Liver (tissue), 3 donors: ENCODE results near the gene NRG2.

ENCODE experiments used
- ATF3 ChIP-seq: IDR thresholded peaks from 2 replicates; pipeline ENCODE4 v1.6.1; 2016; ENCODE audit warnings: antibody characterized with exemption
- EGR1 ChIP-seq, 2 donors: IDR thresholded peaks; 2 replicates each; pipeline ENCODE4 v1.6.1; 2016 to 2018; ENCODE audit warnings: antibody characterized with exemption in 2 of 2, low read depth in 2 of 2
- RAD21 ChIP-seq, 2 donors: IDR thresholded peaks; 2 replicates each; pipeline ENCODE4 v1.6.1; 2016; ENCODE audit warnings: antibody characterized with exemption in 2 of 2, mild to moderate bottlenecking in 2 of 2
- SP1 ChIP-seq: IDR thresholded peaks from 2 replicates; pipeline ENCODE4 v1.6.1; 2018; ENCODE audit warnings: antibody characterized with exemption, mild to moderate bottlenecking
- TAF1 ChIP-seq: conservative IDR thresholded peaks from 2 replicates; pipeline ENCODE4 v1.6.1; 2016; ENCODE audit warnings: antibody characterized with exemption, mild to moderate bottlenecking
- YY1 ChIP-seq: IDR thresholded peaks from 2 replicates; pipeline ENCODE4 v1.6.1; 2016; ENCODE audit warnings: antibody characterized with exemption, mild to moderate bottlenecking
- TF ChIP-seq, protein P1 (sequence below): fragments of 150-350 bp; IDR thresholded peaks from 2 replicates; pipeline ENCODE4 v1.5.1; 2017; ENCODE audit warnings: improper control_type of control experiment, low read depth, low read length; ENCODE audit not compliant: missing input control
- TF ChIP-seq, protein P2 (sequence below): IDR thresholded peaks from 2 replicates; pipeline ENCODE4 v1.6.1; 2016; ENCODE audit warnings: antibody characterized with exemption
- donor health status: healthy.
- donor health status: healthy.

DNA sequence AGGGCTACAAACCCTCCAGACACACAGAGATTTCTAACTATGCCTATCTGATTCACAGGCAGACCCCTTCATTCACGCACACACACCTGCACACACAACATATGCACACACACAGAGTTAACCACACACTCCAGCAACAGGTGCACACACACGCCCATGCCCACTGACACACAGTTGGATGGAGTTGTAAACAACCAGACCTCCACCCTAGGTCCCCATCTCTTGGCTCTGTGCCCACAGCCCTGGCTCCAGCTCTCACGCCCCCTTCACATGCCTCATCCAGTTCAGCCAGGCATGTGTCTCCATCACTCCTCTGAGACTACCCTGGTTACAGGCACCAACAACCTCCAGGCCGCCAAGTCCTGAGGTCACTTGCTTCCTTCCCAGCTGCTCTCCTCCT, 186.4 kb downstream of the NRG2 start:
- TF ChIP-seq, protein P1, sequence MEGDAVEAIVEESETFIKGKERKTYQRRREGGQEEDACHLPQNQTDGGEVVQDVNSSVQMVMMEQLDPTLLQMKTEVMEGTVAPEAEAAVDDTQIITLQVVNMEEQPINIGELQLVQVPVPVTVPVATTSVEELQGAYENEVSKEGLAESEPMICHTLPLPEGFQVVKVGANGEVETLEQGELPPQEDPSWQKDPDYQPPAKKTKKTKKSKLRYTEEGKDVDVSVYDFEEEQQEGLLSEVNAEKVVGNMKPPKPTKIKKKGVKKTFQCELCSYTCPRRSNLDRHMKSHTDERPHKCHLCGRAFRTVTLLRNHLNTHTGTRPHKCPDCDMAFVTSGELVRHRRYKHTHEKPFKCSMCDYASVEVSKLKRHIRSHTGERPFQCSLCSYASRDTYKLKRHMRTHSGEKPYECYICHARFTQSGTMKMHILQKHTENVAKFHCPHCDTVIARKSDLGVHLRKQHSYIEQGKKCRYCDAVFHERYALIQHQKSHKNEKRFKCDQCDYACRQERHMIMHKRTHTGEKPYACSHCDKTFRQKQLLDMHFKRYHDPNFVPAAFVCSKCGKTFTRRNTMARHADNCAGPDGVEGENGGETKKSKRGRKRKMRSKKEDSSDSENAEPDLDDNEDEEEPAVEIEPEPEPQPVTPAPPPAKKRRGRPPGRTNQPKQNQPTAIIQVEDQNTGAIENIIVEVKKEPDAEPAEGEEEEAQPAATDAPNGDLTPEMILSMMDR = no peak
- TF ChIP-seq ATF3 = no peak
- TF ChIP-seq TAF1 = no peak
- TF ChIP-seq RAD21 (IDR thresholded peaks at IDR 0.05) = no peak
- no peak for TF ChIP-seq EGR1 (IDR thresholded peaks at IDR 0.05; ENCODE audit: low read depth in 2 of 2)
- TF ChIP-seq, protein P2, sequence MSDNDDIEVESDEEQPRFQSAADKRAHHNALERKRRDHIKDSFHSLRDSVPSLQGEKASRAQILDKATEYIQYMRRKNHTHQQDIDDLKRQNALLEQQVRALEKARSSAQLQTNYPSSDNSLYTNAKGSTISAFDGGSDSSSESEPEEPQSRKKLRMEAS = no peak
- no peak for TF ChIP-seq YY1
- no peak for TF ChIP-seq SP1
